D721Med (cell line): ENCODE results near the gene PVR.

Experiments used
- DNase-seq: peaks from one replicate; pipeline ENCODE4 v3.0.0; 2011; ENCODE audit warnings: low spot score; ENCODE audit not compliant: insufficient read length
- FAIRE-seq: peaks from 2 replicates; lab custom pipeline; 2011; peaks lifted over from hg19 to GRCh38; lab: Jason Lieb, UNC
- TF ChIP-seq, protein P1 (sequence below): IDR thresholded peaks from 2 replicates; pipeline ENCODE4 v1.5.1; 2012; ENCODE audit warnings: mild to moderate bottlenecking, control low read depth; ENCODE audit not compliant: insufficient read depth; ENCODE audit errors: missing control alignments

The PVR gene

GRCh38 chr19:44658069-44658733, 14.5 kb downstream of the PVR start:
- TF ChIP-seq, protein P1, sequence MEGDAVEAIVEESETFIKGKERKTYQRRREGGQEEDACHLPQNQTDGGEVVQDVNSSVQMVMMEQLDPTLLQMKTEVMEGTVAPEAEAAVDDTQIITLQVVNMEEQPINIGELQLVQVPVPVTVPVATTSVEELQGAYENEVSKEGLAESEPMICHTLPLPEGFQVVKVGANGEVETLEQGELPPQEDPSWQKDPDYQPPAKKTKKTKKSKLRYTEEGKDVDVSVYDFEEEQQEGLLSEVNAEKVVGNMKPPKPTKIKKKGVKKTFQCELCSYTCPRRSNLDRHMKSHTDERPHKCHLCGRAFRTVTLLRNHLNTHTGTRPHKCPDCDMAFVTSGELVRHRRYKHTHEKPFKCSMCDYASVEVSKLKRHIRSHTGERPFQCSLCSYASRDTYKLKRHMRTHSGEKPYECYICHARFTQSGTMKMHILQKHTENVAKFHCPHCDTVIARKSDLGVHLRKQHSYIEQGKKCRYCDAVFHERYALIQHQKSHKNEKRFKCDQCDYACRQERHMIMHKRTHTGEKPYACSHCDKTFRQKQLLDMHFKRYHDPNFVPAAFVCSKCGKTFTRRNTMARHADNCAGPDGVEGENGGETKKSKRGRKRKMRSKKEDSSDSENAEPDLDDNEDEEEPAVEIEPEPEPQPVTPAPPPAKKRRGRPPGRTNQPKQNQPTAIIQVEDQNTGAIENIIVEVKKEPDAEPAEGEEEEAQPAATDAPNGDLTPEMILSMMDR, result no peak
- no peak for FAIRE-seq
- DNase-seq, result no peak

- FAIRE-seq (no peak), DNase-seq (no peak)
- TF ChIP-seq, protein P1, result no peak
Observed at GRCh38 chr19:44660081-44660480, 16.4 kb downstream of the PVR start.

GRCh38 chr19:44661205-44661604, 17.5 kb downstream of the PVR start:
- FAIRE-seq (no peak), DNase-seq (no peak)
- TF ChIP-seq, protein P1, result no peak

DNA sequence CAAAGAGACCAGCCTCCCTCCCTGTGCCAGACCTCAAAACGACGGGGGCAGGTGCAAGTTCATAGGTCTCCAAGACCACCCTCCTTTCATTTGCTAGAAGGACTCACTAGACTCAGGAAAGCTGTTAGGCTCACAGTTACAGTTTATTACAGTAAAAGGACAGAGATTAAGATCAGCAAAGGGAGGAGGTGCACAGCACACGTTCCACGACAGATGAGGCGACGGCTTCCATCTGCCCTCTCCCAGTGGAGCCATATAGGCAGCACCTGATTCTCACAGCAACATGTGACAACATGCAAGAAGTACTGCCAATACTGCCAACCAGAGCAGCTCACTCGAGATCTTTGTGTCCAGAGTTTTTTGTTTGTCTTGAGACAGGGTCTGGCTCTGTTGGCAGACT, 18.2 kb downstream of the PVR start:
- FAIRE-seq, result no peak
- TF ChIP-seq, protein P1, result no peak
- no peak for DNase-seq

- DNase-seq (no peak), FAIRE-seq (no peak)
- TF ChIP-seq, protein P1, result no peak
Observed at GRCh38 chr19:44662691-44663385, 19.1 kb downstream of the PVR start.

DNA sequence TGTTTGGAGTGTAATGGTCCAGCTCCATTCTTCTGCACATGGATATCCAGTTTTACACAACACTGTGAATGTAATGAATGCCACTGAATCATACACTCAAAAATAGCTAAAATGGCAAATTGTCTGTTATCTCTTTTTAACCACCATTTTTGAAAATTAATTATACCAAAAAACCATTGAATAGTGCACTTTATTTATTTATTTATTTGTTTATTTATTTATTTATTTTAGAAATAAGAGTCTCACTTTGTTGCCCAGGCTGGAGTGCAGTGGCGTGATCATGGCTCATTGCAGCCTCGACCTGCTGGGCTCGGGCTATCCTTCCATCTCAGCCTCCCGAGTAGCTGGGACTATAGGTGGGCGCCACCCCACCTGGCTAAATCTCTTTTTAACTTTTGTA, 20.3 kb downstream of the PVR start:
- TF ChIP-seq, protein P1, result no peak
- no peak for DNase-seq
- FAIRE-seq, result no peak

- TF ChIP-seq, protein P1, result no peak
- FAIRE-seq (no peak), DNase-seq (no peak)
Observed at GRCh38 chr19:44664976-44665375, 21.3 kb downstream of the PVR start.
